CD4-positive, alpha-beta T cell treated with Interferon gamma for 1 hour (primary cell): Measurements from ENCODE around the gene ADCY3.

ENCODE experiments used
- DNase-seq: peaks from one replicate; pipeline ENCODE4 v3.0.0-alpha.2; 2020

ADCY3 gene

DNA sequence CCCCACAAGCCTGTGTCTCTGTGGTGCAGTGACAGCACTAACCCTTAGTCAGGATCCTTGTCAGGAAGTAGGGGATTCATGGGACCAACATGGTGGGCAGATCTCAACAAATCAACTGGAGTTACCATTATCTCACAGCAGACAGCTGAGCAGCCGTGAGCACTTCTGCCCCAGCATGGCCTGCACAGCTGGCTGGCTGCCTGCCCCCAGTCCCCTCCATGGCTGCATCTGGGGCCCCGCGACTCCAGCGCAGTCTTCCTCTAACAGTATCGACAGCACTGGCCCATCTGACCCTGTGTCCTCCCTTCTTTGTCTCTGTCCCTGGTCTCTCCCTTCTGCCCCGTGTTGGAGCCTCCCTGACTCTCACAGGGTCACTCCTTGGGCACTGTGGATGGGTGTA, 4.7 kb upstream of the ADCY3 start:
- DNase-seq = no peak

DNA sequence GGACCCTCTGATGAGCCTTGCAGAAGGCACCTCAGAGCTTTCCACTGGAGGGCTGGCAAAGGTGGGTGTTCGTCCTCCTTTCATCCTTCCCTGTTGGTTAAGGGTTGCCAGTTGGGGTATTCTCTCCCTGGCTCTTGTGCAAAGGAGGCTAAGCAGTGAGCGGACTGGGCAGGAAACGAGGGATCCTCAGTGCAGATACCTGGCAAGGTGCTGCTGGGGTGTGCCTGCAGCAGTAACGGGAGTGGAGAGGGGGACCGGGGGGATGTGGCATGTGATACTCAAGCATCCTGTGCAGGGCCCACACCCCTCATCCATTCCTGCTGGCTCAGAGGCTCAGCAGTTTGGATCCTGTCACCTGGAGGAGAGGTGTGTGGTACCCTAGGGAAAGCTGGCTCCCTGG, 4.2 kb upstream of the ADCY3 start:
- no peak for DNase-seq

DNA sequence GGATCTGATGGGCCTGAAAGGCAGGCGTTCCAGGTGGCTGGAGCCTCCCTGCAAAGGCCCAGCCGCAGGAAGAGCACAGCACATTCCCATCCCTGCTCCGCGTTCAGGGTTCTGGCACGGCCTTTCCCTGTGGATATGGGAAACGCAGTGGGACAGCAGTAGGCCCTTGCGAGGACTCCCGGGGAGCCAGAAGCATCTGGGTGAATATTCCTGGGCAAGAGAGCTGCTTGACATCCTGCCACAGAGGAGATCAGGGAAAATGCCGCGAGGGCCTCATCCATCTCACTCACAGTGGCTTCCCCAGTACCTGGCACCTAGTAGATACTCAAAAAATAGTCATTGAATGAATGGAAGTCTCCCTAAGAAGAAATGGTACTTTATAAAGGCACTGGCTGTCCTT, 3.1 kb upstream of the ADCY3 start:
- DNase-seq = no peak

DNA sequence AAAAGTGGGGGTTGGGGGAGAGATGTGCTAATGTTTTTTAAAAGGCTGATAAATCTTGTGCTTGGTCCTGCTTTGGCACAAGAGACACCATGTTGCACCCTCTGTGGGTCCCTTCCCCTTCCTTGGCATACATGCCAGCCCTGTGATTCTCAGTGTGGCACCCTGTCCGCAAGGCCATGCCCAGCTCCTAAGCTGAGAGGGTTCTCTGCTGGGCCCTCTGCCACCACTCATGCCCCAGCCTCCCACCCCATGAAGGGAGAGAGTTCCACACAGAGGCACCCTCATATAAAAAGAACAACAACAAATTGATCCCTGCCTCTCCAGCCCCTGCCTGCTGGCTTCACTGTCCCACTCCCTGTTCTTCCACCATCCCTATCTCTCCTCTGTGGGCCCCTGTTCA, 2.5 kb upstream of the ADCY3 start:
- no peak for DNase-seq

- DNase-seq = no peak
Observed at GRCh38 chr2:24920809-24921441, 888 bp upstream of the ADCY3 start.

- DNase-seq = no peak
Observed at GRCh38 chr2:24919506-24920097, 435 bp downstream of the ADCY3 start.

DNA sequence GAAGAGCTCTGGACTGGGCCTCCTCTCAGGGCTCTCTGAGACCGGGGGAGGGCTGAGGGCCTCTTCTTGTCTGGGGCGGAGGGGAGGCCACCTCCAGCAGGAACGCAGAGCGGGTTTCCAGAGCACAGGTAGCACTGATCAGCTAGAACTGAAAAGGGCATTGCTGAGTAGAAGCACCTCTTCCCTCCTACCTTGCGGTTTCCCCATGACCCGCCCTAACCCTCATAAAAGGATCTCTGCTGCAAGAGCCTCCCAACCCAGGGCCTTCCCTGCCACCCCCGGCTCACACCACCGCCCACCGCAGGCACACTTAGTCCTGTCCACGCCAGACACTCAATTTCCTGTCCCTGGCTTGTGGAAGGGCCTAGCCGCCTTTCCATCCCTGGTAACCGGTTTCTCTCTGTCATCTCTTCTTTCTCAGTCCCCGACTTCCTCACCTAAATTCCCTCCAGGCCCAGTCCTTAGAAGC, 966 bp downstream of the ADCY3 start:
- DNase-seq = peak; percentile 50

DNA sequence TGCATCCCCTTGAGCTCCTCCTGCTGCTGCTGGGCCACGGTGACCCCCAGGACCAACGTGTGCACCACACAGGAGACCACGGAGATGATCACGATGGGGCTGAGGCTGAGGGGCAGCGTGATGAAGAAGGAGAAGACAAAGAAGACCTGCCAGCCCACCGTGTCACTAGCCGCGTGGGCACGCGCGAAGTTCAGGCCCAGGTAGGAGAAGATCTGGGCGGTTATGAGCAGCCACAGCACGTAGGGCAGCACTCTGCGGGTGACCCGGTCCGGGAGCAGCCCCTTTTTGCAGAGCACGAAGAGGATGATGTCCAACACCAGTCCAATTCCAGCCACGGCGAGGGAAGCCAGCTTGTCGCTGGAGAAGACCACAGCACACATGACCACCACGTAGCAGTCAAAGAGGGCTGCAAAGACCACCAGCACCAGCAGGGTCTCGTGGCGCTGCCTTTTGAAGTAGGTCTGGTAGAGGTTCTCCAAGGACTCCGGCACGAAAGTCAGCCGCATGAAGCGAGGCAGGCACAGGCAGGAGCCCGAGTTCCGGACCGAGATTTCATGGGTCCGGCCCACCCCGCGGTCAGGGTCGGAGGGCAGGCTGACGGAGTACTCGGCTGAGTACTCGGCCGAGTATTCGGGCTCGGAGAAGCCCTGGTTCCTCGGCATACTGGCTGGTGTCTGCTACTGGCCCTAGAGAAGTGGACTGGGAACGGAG, 1.6 kb downstream of the ADCY3 start:
- no peak for DNase-seq

GRCh38 chr2:24917731-24918325, 2.2 kb downstream of the ADCY3 start:
- DNase-seq = no peak

GRCh38 chr2:24917086-24917485, 3.0 kb downstream of the ADCY3 start:
- DNase-seq = no peak

DNA sequence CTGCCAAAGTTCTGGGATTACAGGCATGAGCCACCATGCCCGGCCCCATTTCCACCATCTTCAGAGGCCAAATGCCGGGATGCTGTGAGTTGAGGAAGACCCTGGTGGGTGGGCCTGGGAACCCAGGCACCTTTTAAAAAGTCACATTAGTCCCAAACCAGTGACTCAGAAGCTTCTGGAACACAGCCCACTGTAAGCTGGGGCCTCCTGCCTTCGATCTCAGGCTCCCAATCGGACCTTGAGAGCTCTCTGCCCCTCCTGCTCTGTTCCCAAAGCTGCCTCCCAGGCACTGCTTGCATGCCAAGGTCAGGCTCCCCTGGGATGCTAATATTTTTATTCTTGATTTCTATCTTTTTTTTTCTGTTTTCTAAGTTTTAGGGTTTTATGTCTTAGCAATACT, 4.2 kb downstream of the ADCY3 start:
- no peak for DNase-seq

GRCh38 chr2:24915175-24915574, 4.9 kb downstream of the ADCY3 start:
- DNase-seq = no peak

- no peak for DNase-seq
Observed at GRCh38 chr2:24914713-24915112, 5.3 kb downstream of the ADCY3 start.

DNA sequence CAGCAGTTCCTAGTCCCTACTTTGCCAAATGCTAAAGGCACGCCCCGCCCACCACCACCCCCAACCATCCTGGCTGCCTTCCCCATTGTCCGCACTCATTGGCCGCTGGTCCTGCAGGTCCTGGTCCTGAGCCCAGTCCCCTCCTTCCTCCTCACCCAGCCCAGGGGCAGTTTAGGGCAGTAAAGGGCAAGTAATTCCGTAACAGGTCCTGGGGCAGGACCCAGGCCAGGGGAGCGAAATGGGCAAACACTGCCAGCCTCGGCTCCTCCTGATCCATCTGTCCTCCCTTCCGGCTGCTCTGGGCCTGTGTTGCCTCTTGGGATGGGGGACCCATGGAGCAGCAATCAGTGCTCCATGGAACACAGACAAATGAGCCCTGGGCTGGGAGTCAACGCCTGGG, 6.1 kb downstream of the ADCY3 start:
- no peak for DNase-seq

GRCh38 chr2:24912986-24913385, 7.1 kb downstream of the ADCY3 start:
- no peak for DNase-seq

- DNase-seq = no peak
Observed at GRCh38 chr2:24912523-24912922, 7.5 kb downstream of the ADCY3 start.

DNA sequence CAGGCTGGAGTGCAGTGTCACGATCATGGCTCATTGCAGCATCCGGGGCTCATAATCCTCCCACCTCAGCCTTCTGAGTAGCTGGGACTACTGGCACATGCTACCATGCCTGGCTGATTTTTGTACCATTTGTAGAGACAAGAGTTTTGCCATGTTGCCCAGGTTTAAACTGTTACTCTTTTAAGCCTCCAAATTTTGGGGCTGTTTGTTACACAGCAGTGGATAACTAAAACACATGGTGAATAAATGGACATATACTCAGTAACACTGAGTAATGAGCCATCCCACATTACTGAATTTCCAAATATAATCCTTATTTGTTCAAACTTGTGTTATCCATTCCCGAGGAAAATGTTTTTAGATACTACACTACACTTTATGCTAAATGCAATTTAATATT, 9.8 kb downstream of the ADCY3 start:
- no peak for DNase-seq

DNA sequence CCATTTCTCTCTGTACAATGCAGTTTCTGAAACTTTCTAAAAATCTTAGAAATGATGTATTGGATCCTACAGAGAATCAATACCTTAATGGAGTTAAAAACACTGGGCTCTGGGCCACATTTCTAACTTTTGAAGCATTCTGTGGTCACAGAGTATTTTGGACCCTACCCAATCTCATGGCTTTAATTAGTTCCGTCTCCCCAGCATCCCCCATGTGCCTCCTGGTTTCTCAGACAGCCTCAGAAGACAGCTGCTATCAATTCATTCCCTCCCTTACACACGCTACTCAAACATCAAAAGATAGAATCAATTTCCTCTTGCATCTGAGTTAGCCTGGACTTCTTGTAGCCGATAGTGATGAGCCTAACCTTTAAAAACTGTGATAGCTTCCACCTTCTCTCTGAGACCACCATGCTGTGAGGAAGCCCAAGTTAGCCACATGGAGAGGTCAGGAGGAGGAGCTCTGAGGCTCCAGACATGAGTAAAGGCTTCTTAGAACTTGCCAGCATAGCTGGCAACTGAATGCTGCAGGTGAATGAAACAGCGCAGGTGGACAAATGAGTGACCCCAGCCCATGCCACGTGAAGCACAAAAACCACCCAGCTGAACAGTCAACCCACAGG, 10.4 kb downstream of the ADCY3 start:
- no peak for DNase-seq

GRCh38 chr2:24908461-24908901, 11.6 kb downstream of the ADCY3 start:
- DNase-seq = no peak

DNA sequence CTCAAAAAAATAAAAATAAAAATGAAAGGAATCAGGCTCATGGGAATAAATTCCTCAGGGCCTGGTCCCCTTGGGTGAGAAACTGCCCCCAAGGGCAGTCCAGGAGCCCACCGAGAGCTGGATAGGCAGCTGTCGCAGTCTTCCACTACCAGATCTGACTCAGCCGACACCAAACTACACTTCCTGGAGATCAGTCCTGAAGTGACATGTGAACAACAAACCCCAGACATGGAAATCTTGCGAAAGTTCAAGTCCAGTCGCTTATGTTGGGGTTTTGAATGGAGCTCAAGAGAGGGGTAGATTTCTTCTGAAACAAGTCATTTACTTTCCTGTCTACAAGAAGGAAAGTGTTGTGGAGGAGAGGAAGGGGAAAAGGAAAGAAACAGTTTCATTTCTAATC, 12.9 kb downstream of the ADCY3 start:
- no peak for DNase-seq

GRCh38 chr2:24906466-24906865, 13.6 kb downstream of the ADCY3 start:
- DNase-seq = no peak

DNA sequence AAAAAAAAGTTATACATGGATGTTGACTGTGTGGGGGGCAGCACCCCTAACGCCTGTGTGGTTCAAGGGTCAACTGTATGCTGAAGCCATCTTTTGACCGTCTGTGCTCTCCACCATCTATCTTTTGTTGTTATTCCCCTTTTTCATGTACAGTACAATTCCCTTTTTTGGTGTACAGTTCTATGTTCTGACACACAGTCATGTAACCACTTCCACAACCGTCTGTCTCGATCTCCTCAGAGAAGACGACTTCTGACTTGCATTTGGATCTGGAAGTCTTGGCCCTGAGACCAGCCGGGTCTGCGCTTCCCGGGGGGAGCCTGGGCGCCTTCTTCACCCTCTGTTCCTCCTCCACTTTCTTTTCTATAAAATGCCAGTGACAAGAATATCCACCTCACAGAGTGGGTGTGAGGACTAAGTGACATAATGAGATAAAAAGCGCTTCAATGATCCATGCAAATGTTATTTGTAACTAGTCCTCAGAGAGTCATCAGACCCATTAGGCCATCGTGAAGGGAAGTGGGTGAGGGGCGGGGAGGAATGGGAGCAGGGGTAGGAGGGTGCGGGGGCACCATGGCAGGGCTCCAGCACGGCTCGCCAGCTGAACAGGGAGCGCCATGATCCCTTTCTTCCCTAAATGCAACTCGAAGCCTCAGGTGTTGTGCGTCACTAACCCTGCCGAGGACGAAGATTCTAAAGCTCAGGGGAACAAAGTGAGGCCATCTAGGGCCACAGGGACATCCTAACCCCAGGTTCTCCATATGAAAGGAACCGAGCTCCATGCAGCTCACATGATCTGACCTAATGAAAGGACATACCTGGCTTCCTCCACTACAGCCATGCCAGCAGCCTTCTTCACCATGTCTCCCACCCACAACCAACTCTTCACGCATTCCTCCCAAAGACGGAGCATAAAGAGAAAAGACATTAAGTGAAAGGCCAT, 16.6 kb downstream of the ADCY3 start:
- no peak for DNase-seq
